Fibroblast of peridontal ligament (primary cell): ENCODE results near the gene ATP23.
A peak's percentile ranks its signal among the peaks of the same experiment; 100 is the strongest.

Experiments
- DNase-seq: peaks from one replicate; pipeline ENCODE4 v3.0.0-alpha.2; 2010; ENCODE audit errors: extremely low read depth

The ATP23 gene

GRCh38 chr12:57908511-57908910 lies 32.9 kb upstream of the ATP23 start:
- no peak for DNase-seq

- no peak for DNase-seq
Observed at GRCh38 chr12:57909056-57909455, 32.3 kb upstream of the ATP23 start.

GRCh38 chr12:57909611-57910010 lies 31.8 kb upstream of the ATP23 start:
- no peak for DNase-seq

GRCh38 chr12:57918147-57918546 lies 23.2 kb upstream of the ATP23 start:
- no peak for DNase-seq

- DNase-seq, result no peak
Observed at GRCh38 chr12:57927086-57927485, 14.3 kb upstream of the ATP23 start.

GRCh38 chr12:57929092-57929830 lies 12.1 kb upstream of the ATP23 start:
- no peak for DNase-seq

- no peak for DNase-seq
Observed at GRCh38 chr12:57934819-57935218, 6.5 kb upstream of the ATP23 start.

- peak; percentile 5 for DNase-seq
Observed at GRCh38 chr12:57935331-57935730, 6.0 kb upstream of the ATP23 start.

- DNase-seq, result peak; percentile 90
Observed at GRCh38 chr12:57935839-57936512, 5.4 kb upstream of the ATP23 start.

- DNase-seq, result no peak
Observed at GRCh38 chr12:57936513-57936883, 4.9 kb upstream of the ATP23 start.

GRCh38 chr12:57939291-57939690 lies 2.1 kb upstream of the ATP23 start:
- no peak for DNase-seq

- no peak for DNase-seq
Observed at GRCh38 chr12:57940052-57940914, 1.1 kb upstream of the ATP23 start.

- DNase-seq, result no peak
Observed at GRCh38 chr12:57940915-57941164, 527 bp upstream of the ATP23 start.

- DNase-seq, result no peak
Observed at GRCh38 chr12:57943438-57944080, 2.2 kb downstream of the ATP23 start.

GRCh38 chr12:57944313-57945023 lies 3.1 kb downstream of the ATP23 start:
- no peak for DNase-seq

GRCh38 chr12:57952766-57953165 lies 11.4 kb downstream of the ATP23 start:
- peak; percentile 25 for DNase-seq

GRCh38 chr12:57954768-57955167 lies 13.4 kb downstream of the ATP23 start:
- DNase-seq, result no peak

- no peak for DNase-seq
Observed at GRCh38 chr12:57958061-57958657, 16.8 kb downstream of the ATP23 start.

GRCh38 chr12:57964421-57964820 lies 23.1 kb downstream of the ATP23 start:
- no peak for DNase-seq

GRCh38 chr12:57965766-57966165 lies 24.4 kb downstream of the ATP23 start:
- no peak for DNase-seq

- DNase-seq, result no peak
Observed at GRCh38 chr12:57966536-57966935, 25.2 kb downstream of the ATP23 start.
